ENCODE data around the gene MYO9B. TPM values are rescaled to one million over a fixed set of nuclear protein-coding genes. Genes with fewer than 3 reads are reported as not detected.
"Not testable (repeated sequence)": the region's sequence is repeated elsewhere in the genome, so short reads cannot be mapped to it uniquely, and the experiment has no call there.

MYO9B gene
- total RNA-seq, 1 experiment from 2014 or later = 39.9 TPM

DNA sequence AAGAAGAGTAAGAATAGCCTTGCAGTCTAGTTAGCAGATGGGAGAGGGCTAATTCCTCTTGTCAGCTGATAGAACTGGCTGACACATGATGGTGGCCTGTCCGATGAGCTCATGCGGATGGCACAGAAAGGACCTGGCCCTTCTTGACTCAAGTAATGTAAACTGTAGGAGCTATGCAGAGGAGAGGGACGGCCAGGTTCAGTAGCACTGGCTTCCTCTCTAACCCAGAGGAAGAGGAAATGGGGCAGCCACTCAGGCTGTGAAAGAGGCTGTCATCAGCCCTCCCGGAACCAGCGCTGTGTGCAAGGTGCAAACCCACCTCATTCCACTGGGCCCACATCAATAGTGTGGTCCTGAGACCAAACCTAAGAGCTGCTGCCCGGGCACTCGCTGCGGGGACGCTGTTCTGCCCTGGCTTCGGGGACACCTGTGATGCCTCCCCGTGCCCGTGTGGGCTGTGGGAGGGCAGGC is 108.8 kb downstream of the MYO9B start:
- H3K9me3 ChIP-seq (replicated peaks) = no peaks in the 10 kb centered on the region
- H3K27me3 ChIP-seq (replicated peaks) = no peaks in the 10 kb centered on the region
- H3K4me1 ChIP-seq (replicated peaks) = no peaks in the 10 kb centered on the region
- no peak for DNase-seq (ENCODE audit: low read depth in 1 of 2, low spot score in 2 of 2)
- no peak overlapping the region for H3K4me3 ChIP-seq
- H3K27ac ChIP-seq = no peak overlapping the region
- H3K36me3 ChIP-seq = peaks cover 73% of the 10 kb centered on the region

DNA sequence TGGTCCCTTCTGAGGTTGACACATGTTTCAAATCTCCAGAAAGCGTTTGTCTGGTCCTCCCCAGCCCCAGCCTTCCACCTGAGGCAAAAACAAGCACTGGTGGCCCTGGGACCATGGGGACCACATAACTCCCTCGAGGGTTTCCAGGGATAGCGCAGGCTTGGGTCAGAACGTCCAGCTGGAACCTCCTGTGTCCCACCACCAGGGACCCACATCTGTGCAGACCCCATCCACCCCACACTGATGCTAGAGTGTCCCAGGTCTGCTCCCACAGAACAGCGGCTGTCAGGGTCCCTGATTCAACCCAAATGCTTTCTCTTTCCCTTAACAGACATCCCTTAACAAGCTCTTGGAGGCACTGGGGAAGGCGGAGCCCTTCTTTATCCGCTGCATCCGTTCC is 110.0 kb downstream of the MYO9B start:
- Histone ChIP-seq H3K4me3 (no peak overlapping the region), H3K4me1 (replicated peaks) (no peaks in the 10 kb centered on the region), H3K27me3 (replicated peaks) (no peaks in the 10 kb centered on the region), H3K36me3 (peaks cover 75% of the 10 kb centered on the region), H3K27ac (no peak overlapping the region), H3K9me3 (replicated peaks) (no peaks in the 10 kb centered on the region)
- DNase-seq (ENCODE audit: low read depth in 1 of 2, low spot score in 2 of 2) = no peak

DNA sequence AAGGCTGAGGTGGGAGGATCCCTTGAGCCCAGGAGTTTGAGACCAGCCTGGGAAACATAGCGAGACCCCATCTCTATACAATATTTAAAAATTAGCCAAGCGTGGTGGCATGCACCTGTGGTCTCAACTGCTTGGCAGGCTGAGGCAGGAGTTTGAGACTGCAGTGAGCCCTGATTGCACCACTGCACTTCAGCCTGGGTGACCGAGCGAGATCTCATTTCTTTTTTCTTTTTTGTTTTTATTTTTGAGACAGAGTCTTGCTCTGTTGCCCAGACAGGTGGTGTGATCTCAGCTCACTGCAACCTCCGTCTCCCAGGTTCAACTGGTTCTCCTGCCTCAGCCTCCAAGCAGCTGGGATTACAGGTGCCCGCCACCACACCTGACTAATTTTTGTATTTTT is 116.2 kb downstream of the MYO9B start:
- not testable (repeated sequence) for DNase-seq (ENCODE audit: low read depth in 1 of 2, low spot score in 2 of 2); H3K9me3 ChIP-seq (replicated peaks); H3K4me1 ChIP-seq (replicated peaks); H3K27ac ChIP-seq; H3K4me3 ChIP-seq; H3K27me3 ChIP-seq (replicated peaks)
- peaks cover 81% of the 10 kb centered on the region for H3K36me3 ChIP-seq

- H3K36me3 ChIP-seq = peaks cover 81% of the 10 kb centered on the region
- H3K4me1 ChIP-seq (replicated peaks) = no peaks in the 10 kb centered on the region
- no peaks in the 10 kb centered on the region for H3K27me3 ChIP-seq (replicated peaks)
- no peak for DNase-seq (ENCODE audit: low read depth in 1 of 2, low spot score in 2 of 2)
- no peaks in the 10 kb centered on the region for H3K9me3 ChIP-seq (replicated peaks)
- no peak overlapping the region for H3K4me3 ChIP-seq
- H3K27ac ChIP-seq = no peak overlapping the region
Observed at GRCh38 chr19:17192751-17193150, 117.2 kb downstream of the MYO9B start.

GRCh38 chr19:17194608-17195007 is 119.0 kb downstream of the MYO9B start:
- Histone ChIP-seq H3K27ac (no peak overlapping the region), H3K4me3 (no peak overlapping the region), H3K9me3 (replicated peaks) (no peaks in the 10 kb centered on the region), H3K27me3 (replicated peaks) (no peaks in the 10 kb centered on the region), H3K36me3 (peaks cover 78% of the 10 kb centered on the region), H3K4me1 (replicated peaks) (no peaks in the 10 kb centered on the region)
- DNase-seq (ENCODE audit: low read depth in 1 of 2, low spot score in 2 of 2) = peak in 1 of 2 experiments; percentile 35

DNA sequence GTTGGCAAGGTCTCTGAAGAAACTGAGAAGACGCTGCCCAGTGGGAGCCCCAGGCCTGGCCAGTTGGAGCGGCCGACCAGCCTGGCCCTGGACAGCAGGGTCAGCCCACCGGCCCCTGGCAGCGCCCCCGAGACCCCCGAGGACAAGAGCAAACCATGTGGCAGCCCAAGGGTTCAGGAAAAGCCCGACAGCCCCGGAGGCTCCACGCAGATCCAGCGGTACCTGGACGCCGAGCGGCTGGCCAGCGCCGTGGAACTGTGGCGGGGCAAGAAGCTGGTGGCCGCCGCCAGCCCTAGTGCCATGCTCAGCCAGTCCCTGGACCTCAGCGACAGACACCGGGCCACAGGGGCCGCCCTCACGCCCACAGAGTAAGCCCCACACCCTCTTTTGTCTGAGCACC is 119.5 kb downstream of the MYO9B start:
- no peak for DNase-seq (ENCODE audit: low read depth in 1 of 2, low spot score in 2 of 2)
- Histone ChIP-seq H3K4me3 (no peak overlapping the region), H3K4me1 (replicated peaks) (no peaks in the 10 kb centered on the region), H3K36me3 (peaks cover 78% of the 10 kb centered on the region), H3K9me3 (replicated peaks) (no peaks in the 10 kb centered on the region), H3K27ac (no peak overlapping the region), H3K27me3 (replicated peaks) (no peaks in the 10 kb centered on the region)

DNA sequence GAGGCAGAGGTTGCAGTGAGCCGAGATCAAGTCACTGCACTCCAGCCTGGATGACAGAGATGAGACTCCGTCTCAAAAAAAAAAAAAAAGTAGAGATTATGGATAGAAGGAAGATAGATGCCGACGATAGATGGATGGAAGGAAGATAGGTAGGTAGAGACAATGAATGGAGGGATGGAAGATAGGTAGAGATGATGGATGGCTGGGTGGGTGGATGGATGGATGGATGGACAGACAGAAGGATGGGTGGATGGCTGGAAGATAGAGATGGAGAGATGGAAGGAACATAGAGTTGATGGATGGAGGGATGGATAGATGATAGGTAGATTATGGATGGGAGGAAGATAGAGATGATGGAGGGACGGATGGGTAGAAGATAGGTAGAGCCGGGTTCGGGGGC is 121.0 kb downstream of the MYO9B start:
- Histone ChIP-seq H3K9me3 (replicated peaks) (no peaks in the 10 kb centered on the region), H3K4me1 (replicated peaks) (no peaks in the 10 kb centered on the region), H3K4me3 (no peak overlapping the region), H3K36me3 (peaks cover 81% of the 10 kb centered on the region), H3K27ac (no peak overlapping the region), H3K27me3 (replicated peaks) (no peaks in the 10 kb centered on the region)
- DNase-seq (ENCODE audit: low read depth in 1 of 2, low spot score in 2 of 2) = no peak

GRCh38 chr19:17197666-17198065 is 122.1 kb downstream of the MYO9B start:
- H3K9me3 ChIP-seq (replicated peaks) = no peaks in the 10 kb centered on the region
- no peaks in the 10 kb centered on the region for H3K27me3 ChIP-seq (replicated peaks)
- peaks cover 81% of the 10 kb centered on the region for H3K36me3 ChIP-seq
- no peak for DNase-seq (ENCODE audit: low read depth in 1 of 2, low spot score in 2 of 2)
- no peaks in the 10 kb centered on the region for H3K4me1 ChIP-seq (replicated peaks)
- H3K4me3 ChIP-seq = no peak overlapping the region
- no peak overlapping the region for H3K27ac ChIP-seq

- DNase-seq (ENCODE audit: low read depth in 1 of 2, low spot score in 2 of 2) = no peak
Observed at GRCh38 chr19:17200408-17201079, 125.0 kb downstream of the MYO9B start.

DNA sequence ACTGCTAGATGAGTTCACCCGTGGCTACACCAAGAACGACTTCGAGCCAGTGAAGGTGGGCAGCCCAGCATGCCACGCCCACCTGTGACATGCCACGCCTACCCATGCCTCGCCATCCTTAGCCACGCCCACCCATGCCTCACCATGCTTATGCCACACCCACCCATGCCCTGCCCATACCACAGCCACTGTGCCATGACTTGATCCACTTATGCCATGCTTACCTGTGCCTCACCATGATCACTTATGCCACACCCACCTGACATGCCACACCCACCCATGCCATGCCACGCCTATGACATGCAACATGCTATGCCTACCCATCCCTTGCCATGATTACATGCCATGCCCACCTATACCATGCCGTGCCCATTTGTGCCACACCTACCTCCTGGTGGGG is 126.7 kb downstream of the MYO9B start:
- peaks cover 85% of the 10 kb centered on the region for H3K36me3 ChIP-seq
- H3K4me1 ChIP-seq (replicated peaks) = no peaks in the 10 kb centered on the region
- H3K27ac ChIP-seq = no peak overlapping the region
- H3K9me3 ChIP-seq (replicated peaks) = no peaks in the 10 kb centered on the region
- DNase-seq (ENCODE audit: low read depth in 1 of 2, low spot score in 2 of 2) = peak in 1 of 2 experiments; percentile 59
- no peak overlapping the region for H3K4me3 ChIP-seq
- no peaks in the 10 kb centered on the region for H3K27me3 ChIP-seq (replicated peaks)

More at GRCh38 chr19:17200408-17201079, 125.0 kb downstream of the MYO9B start:
- no peaks in the 10 kb centered on the region for H3K4me1 ChIP-seq (replicated peaks)
- H3K36me3 ChIP-seq = peaks cover 77% of the 10 kb centered on the region
- H3K27me3 ChIP-seq (replicated peaks) = no peaks in the 10 kb centered on the region
- no peak overlapping the region for H3K4me3 ChIP-seq
- no peak overlapping the region for H3K27ac ChIP-seq
- H3K9me3 ChIP-seq (replicated peaks) = no peaks in the 10 kb centered on the region

DNA sequence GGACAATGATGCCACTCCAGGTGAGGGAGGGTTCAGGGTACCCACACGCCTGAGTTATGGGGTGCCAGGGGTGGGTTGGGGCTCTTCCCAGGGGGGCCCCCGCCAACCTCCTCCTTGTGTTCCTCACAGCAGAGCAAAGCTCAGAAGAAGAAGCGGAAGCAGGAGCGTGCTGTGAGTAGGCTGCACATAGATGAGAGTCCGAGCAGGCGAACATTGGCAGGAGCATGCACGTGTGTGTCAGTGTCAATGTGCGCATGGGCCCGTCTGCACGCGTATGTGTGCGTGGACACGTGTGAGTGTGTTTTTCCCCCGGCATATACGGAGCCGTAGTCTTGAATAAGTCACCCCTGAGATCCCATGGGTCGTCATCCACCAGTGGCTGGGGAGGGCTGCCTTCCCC is 127.1 kb downstream of the MYO9B start:
- Histone ChIP-seq H3K4me3 (no peak overlapping the region), H3K36me3 (peaks cover 83% of the 10 kb centered on the region), H3K27me3 (replicated peaks) (no peaks in the 10 kb centered on the region), H3K4me1 (replicated peaks) (no peaks in the 10 kb centered on the region), H3K27ac (no peak overlapping the region), H3K9me3 (replicated peaks) (no peaks in the 10 kb centered on the region)
- DNase-seq (ENCODE audit: low read depth in 1 of 2, low spot score in 2 of 2) = peak in 1 of 2 experiments; percentile 41

- DNase-seq (ENCODE audit: low read depth in 1 of 2, low spot score in 2 of 2) = no peak
- H3K4me3 ChIP-seq = no peak overlapping the region
- peaks cover 5% of the 10 kb centered on the region; the same call in 1 of the 2 replicates for H3K4me1 ChIP-seq (replicated peaks)
- H3K36me3 ChIP-seq = peaks cover 84% of the 10 kb centered on the region
- H3K27me3 ChIP-seq (replicated peaks) = no peaks in the 10 kb centered on the region
- no peak overlapping the region for H3K27ac ChIP-seq
- no peaks in the 10 kb centered on the region for H3K9me3 ChIP-seq (replicated peaks)
Observed at GRCh38 chr19:17205237-17206140, 129.9 kb downstream of the MYO9B start.

DNA sequence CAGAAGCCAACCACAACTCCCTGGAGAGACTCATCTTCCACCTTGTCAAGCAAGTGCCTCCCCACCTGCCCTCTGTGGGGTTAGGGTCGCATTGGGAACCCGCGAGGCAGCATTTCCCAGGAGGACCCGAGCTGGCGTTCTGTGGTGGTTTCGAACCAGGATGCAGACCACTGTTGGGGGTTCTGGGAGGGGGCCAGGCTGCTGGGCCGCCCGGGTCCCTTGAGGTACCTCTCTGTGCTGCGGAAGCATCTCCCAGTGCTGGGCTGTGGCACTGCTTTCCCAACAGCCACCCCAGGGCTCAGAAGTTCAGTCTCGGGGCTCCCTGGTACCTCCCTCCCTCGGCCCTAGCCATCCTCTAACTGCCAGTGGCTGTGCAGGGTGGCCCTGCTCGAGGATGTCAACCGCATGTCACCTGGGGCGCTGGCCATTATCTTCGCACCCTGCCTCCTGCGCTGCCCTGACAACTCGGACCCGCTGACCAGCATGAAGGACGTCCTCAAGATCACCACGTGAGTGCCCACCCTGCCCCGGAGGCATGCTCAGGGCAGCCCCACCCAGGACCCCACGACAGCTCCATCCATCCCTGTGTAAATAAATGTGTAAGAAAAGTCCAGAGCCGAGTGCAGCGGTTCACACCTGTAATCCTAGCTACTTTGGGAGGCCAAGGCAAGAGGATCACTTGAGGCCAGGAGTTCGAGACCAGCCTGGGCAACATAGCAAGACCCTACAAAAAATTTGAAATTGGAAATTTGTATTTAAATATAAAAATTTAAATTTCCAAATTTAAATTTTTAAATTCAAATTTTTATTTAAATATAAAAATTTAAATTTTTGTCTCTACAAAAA is 131.4 kb downstream of the MYO9B start:
- Histone ChIP-seq H3K27me3 (replicated peaks) (no peaks in the 10 kb centered on the region), H3K9me3 (replicated peaks) (no peaks in the 10 kb centered on the region)

More for the DNA sequence above, 131.4 kb downstream of the MYO9B start:
- Histone ChIP-seq H3K4me1 (replicated peaks) (peaks cover 5% of the 10 kb centered on the region; the same call in 1 of the 2 replicates), H3K4me3 (no peak overlapping the region), H3K36me3 (peaks cover 80% of the 10 kb centered on the region), H3K27ac (no peak overlapping the region)
- no peak for DNase-seq (ENCODE audit: low read depth in 1 of 2, low spot score in 2 of 2)

Measured in SJSA1 (cell line).